AG09319 (cell line): ENCODE results near the gene STK32C.

Experiments
- DNase-seq: peaks from one replicate; pipeline ENCODE4 v3.0.0-alpha.2; 2010; ENCODE audit warnings: low read depth; ENCODE audit errors: extremely low read depth
- TF ChIP-seq, protein P1 (sequence below): IDR thresholded peaks from 2 replicates; pipeline ENCODE4 v1.5.1; 2011; ENCODE audit warnings: low read depth, mild to moderate bottlenecking, inconsistent platforms, low read length, moderate library complexity

STK32C gene

DNA sequence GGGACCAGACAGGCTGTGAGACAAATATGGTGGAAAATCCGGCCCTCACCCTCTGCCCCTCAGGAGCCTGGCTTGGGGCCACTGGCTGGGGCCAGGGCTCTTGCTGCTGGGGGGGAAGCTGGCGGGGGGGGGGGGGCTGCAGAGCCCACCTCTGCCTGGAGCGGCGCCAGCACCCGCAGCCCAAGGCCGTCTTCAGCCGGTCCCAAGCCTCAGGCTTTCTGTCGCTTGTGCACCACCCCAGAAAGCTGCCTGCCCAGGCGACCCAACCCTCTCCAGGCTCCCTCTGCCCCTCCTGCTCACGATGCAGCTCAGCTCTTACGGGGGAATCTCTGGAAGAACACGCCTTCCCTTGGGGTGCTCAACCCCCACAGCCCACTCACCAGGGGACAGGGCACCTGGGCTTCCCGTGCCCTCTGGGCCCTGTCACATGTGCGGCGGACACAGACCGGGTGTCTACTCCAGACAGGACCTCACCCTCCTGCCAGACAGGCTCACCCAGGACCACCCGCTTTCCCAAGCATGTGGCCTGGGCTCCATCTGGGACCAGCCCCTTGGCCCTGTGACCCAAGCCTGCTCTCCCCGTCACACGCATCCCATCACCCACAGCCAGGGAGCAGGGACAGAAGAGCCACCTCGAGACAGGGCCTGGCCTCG, 77.1 kb downstream of the STK32C start:
- TF ChIP-seq, protein P1, sequence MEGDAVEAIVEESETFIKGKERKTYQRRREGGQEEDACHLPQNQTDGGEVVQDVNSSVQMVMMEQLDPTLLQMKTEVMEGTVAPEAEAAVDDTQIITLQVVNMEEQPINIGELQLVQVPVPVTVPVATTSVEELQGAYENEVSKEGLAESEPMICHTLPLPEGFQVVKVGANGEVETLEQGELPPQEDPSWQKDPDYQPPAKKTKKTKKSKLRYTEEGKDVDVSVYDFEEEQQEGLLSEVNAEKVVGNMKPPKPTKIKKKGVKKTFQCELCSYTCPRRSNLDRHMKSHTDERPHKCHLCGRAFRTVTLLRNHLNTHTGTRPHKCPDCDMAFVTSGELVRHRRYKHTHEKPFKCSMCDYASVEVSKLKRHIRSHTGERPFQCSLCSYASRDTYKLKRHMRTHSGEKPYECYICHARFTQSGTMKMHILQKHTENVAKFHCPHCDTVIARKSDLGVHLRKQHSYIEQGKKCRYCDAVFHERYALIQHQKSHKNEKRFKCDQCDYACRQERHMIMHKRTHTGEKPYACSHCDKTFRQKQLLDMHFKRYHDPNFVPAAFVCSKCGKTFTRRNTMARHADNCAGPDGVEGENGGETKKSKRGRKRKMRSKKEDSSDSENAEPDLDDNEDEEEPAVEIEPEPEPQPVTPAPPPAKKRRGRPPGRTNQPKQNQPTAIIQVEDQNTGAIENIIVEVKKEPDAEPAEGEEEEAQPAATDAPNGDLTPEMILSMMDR: no peak

DNA sequence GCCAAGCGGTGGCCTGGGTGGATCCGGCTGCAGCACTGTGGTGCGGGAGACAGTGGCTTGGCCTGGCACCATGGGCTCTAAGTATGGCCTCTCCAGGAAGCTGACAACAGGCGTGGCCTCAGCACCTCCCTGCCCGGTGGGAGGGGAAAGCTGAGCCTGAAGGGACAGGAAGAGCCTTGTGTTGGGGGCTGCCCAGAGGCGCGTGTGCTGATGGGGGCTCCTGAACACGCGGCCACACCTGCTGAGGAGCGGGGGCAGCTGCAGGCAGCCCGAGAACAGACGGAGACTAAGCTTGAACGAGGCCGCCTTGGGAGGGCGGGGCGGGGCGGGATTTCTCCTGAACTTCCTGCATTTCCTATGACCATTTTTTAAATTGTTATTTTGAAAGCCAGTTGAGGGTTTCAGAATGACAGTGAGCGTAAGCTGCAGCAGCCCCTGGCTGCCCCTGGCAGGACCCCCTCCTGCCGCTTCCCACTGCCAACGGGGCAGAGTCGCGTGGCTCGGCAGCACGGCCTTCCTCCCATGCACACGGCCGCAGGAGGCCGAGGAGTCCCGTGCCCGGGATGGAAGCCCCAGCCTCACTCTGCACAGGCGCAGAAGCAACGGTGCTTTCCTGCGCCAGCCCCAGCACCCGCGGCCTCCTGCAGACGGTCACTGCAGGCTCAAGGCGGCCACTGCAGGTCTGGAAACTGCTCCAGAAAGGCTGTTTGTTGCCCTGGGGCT, 77.8 kb downstream of the STK32C start:
- DNase-seq: no peak
- TF ChIP-seq, protein P1: no peak

More for the DNA sequence above, 77.1 kb downstream of the STK32C start:
- no peak for DNase-seq

DNA sequence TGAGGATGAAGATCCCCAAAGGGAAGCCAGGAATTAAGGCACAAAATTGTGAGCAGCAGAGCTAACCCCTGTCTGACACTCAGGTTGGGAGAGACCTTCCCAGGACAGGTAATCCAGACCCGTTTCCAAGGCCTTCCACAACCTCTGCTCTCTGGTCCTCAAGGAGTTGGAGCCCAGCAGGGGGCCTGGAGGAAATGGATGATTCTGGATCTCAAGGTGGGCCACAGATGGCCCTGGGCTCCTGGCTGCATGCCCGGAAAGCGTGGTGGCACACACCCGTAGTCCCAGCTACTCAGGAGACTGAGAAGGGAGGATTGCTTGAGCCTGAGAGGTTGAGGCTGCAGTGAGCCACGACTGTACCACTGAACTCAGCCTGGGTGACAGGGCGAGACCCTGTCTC, 78.7 kb downstream of the STK32C start:
- no peak for DNase-seq
- TF ChIP-seq, protein P1: no peak

DNA sequence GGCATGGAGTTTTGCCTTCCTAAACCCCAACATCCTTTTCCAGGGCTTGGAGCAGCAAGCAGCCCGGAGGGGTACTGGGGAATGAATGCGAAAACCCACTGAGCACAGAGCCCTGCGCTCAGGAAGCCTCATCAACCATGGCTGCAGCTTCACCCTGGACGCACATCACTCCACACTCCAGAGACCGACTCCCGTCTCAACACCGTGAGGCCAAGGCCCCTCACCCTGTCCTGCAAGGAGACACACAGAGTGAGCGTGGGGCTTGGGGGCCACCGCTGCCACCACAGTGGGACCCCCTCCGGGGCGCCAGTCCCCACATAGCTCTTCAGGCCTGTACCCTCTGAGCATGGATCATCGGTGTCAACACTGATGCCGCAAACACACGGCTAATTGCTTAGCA, 79.1 kb downstream of the STK32C start:
- no peak for DNase-seq
- TF ChIP-seq, protein P1: no peak

DNA sequence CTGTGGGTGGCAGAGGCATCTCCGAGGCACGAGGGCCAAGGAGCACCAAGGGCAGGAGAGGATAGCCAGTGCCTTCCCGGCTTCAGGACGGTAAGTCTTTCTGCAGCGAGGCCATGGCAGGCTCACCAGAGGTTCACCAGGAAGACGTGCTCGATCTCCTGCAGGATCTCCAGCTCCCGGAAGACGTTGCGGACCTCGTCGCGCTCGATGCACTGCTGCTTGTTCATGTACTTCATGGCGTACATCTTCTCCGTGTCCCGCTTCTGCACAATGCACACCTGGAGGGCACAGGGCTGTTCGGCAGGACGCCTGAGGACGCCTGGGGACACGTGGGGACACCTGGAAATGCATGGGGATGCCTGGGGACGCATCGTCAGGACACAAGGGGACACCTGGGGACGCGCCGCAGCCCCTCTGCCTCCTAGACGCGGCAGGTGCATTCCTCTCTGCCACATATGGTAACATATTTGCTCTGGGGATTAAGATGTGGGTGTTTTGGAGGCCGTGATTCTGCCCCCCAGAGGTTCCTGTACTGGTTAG, 79.8 kb downstream of the STK32C start:
- no peak for DNase-seq
- TF ChIP-seq, protein P1: no peak

DNA sequence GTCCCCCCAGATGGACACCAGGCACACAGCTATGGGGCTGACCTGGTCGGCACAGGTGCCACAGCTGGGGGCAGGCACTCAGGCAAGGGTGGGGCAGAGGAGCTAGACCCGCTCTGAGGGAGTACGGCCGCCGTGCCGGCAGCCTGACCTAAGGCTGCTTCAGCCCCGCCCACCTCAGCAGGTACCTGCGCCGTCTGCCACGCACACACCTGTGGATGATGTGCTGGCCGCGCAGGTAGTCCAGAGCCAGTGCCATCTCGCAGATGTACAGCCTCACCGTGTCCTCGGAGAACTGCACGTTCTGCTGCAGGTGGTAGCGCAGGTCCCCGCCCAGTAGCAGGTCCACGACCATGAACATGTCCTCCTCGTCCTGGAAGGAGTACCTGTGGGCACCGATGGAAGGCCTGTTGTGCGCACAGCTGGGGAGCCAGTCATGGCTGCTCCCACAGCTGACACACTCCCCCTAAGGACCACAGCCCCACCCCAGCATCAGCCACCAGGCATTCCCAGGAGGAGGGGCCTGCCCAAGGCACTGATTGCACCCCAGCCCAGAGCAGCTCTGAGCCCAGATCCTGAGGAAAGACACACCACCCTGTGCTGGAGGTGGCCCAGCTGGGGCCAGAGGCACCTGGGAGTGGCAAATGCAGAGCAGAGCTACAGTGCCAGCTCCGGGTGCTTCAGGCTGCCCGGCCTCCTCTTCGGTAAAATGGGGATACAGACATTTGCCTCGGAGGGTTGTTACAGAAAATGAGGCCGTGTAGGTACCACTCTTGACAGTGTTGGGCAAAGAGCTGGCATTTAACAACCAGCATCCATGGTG, 81.0 kb downstream of the STK32C start:
- no peak for DNase-seq
- TF ChIP-seq, protein P1: no peak

DNA sequence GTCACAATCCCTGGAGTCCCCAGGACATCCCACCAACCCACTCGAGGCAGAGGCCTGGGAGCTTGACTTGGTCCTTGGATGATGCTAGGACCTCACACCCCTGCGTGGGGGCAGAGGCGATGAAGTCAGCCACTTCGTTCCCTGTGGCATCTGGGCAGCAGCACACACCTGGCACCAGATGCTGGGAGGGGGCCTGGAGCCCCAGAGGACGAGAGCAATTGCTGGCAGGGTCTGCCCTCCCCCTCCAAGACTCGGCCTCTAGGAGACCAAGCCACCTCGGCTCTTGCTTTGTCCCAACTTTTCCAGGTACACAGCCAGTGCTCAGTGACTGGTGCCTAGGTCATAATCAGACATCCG, 81.9 kb downstream of the STK32C start:
- no peak for DNase-seq
- TF ChIP-seq, protein P1: no peak
